K562 (cell line): Measurements from ENCODE around the gene MSS51. TPM values are rescaled to one million over a fixed set of nuclear protein-coding genes. Genes with fewer than 3 reads are reported as not detected.

Experiments
- ATAC-seq: fragments of 200-7000 bp; cut with Tn5 transposase; 3 replicates; pipeline ENCODE4 v1.9.1; 2020; ENCODE audit warnings: moderate library complexity
- BruUV-seq: library from RNA; stranded (reverse); fragments of 400-500 nt; replicated peaks from 2 replicates; lab custom pipeline; 2021; lab: Mats Ljungman, UMichigan
- CTCF ChIA-PET: fragments of 300-600 bp; formaldehyde crosslinking; extraction: SDS; loops from one replicate; lab custom pipeline; 2021; ENCODE audit warnings: low intra/inter-chr PET ratio; lab: Yijun Ruan, JAX
- POLR2A ChIA-PET: fragments of 300-600, 350-650 bp; sonication (Branson Sonifier 250); formaldehyde crosslinking; extraction: SDS; loops from one replicate; lab custom pipeline; 2021; ENCODE audit warnings: antibody characterized with exemption, inconsistent platforms; lab: Yijun Ruan, JAX
- DNase-seq, 4 experiments: peaks; one replicate each; pipeline versions ENCODE4 v3.0.0 to v3.0.0-alpha.2; 2011 to 2018; ENCODE audit warnings: low spot score in 3 of 4, mixed read lengths in 3 of 4; ENCODE audit errors: extremely low read depth in 1 of 4
- FAIRE-seq: peaks from 2 replicates; lab custom pipeline; 2011; peaks lifted over from hg19 to GRCh38; lab: Jason Lieb, UNC
- H2AFZ ChIP-seq: 2 replicates; pipeline ENCODE4 v1.6.0; 2011; ENCODE audit warnings: low read depth, low read length, control low read depth, inconsistent platforms
- H3K27ac ChIP-seq: fragments of 200-600 bp; 3 replicates; pipeline ENCODE4 v1.8.0; 2011; ENCODE audit warnings: low read depth, mild to moderate bottlenecking, control low read depth, inconsistent platforms, low read length, moderate library complexity, mixed read lengths; ENCODE audit errors: extremely low read depth
- H3K27me3 ChIP-seq, 2 experiments: fragments of 300-600 bp in 1 of 2; 2 replicates in 1 of 2; 3 replicates in 1 of 2; pipeline versions ENCODE4 v1.6.0 to v1.8.0; 2011; ENCODE audit warnings: inconsistent platforms in 2 of 2, low read length in 2 of 2, mild to moderate bottlenecking in 1 of 2, mixed read lengths in 1 of 2, moderate library complexity in 1 of 2; ENCODE audit not compliant: control insufficient read depth in 2 of 2, insufficient read depth in 2 of 2
- H3K36me3 ChIP-seq: fragments of 300-600 bp; 3 replicates; pipeline ENCODE4 v1.8.0; 2011; ENCODE audit warnings: mild to moderate bottlenecking, low read length, inconsistent platforms; ENCODE audit not compliant: control insufficient read depth, insufficient read depth
- H3K4me1 ChIP-seq, 2 experiments: fragments of 200-600 bp in 1 of 2; replicated peaks in 1 of 2; 2 replicates in 1 of 2; 3 replicates in 1 of 2; pipeline versions ENCODE4 v1.5.1 to v1.8.0; 2011; ENCODE audit warnings: inconsistent platforms in 2 of 2, low read length in 2 of 2, mild to moderate bottlenecking in 1 of 2, mixed read lengths in 1 of 2, moderate library complexity in 1 of 2; ENCODE audit not compliant: control insufficient read depth in 2 of 2, insufficient read depth in 2 of 2
- H3K4me2 ChIP-seq: 2 replicates; pipeline ENCODE4 v1.6.1; 2011; ENCODE audit warnings: low read length, control low read depth, inconsistent platforms, mixed read lengths; ENCODE audit not compliant: insufficient read depth
- H3K4me3 ChIP-seq: fragments of 200-600 bp; sonication (generic), shearing (Covaris generic); 2 replicates; pipeline ENCODE4 v1.5.1; 2016; ENCODE audit warnings: control low read depth, inconsistent platforms
- H3K79me2 ChIP-seq: fragments of 200-600 bp; 3 replicates; pipeline ENCODE4 v1.8.0; 2011; ENCODE audit warnings: low read length, inconsistent platforms; ENCODE audit not compliant: control insufficient read depth, insufficient read depth
- H3K9ac ChIP-seq, 2 experiments: 2 replicates each; pipeline versions ENCODE4 v1.6.0 to v1.6.1; 2011; ENCODE audit warnings: low read depth in 2 of 2, low read length in 2 of 2, control low read depth in 1 of 2, inconsistent platforms in 1 of 2, mild to moderate bottlenecking in 1 of 2, mixed read lengths in 1 of 2; ENCODE audit not compliant: insufficient read depth in 1 of 2
- H3K9me1 ChIP-seq: one replicate; pipeline ENCODE4 v1.6.0; 2011; ENCODE audit warnings: inconsistent platforms, mild to moderate bottlenecking, low read length, moderate library complexity; ENCODE audit not compliant: control insufficient read depth, insufficient read depth
- H3K9me3 ChIP-seq: replicated peaks from 2 replicates; pipeline ENCODE4 v1.5.1; 2011; ENCODE audit warnings: low read depth, low read length, inconsistent platforms; ENCODE audit not compliant: control insufficient read depth, insufficient read depth
- H4K20me1 ChIP-seq: replicated peaks from 2 replicates; pipeline ENCODE4 v1.6.1; 2011; ENCODE audit warnings: low read length, inconsistent platforms, mixed read lengths; ENCODE audit not compliant: control insufficient read depth, insufficient read depth
- CEBPG ChIP-seq, 3 experiments: fragments of 200-800 bp in 1 of 3; sonication (Bioruptor generic) in 1 of 3; sonication (generic) in 1 of 3; formaldehyde crosslinking in 1 of 3; IDR thresholded peaks in 2 of 3; conservative IDR thresholded peaks in 1 of 3; 2 replicates each; pipeline versions ENCODE4 v1.6.1 to v1.8.0; 2016 to 2022; ENCODE audit warnings: missing compliant biosample characterization in 2 of 3, missing genetic modification characterization in 2 of 3, mild to moderate bottlenecking in 1 of 3, missing genetic modification reagents in 1 of 3
- FIP1L1 ChIP-seq: fragments of 200-400 bp; formaldehyde crosslinking; IDR thresholded peaks from 2 replicates; pipeline ENCODE4 v1.6.1; 2018; ENCODE audit warnings: mild to moderate bottlenecking, low read depth, low read length; ENCODE audit not compliant: poor library complexity, severe bottlenecking
- NR1H2 ChIP-seq: sonication (generic); formaldehyde crosslinking; IDR thresholded peaks from 2 replicates; pipeline ENCODE4 v1.4.0; 2020; ENCODE audit warnings: mild to moderate bottlenecking, missing genetic modification reagents
- SPI1 ChIP-seq: IDR thresholded peaks from 2 replicates; pipeline ENCODE4 v1.6.1; 2011; ENCODE audit warnings: low read depth, low read length, control low read depth, borderline replicate concordance
- SRF ChIP-seq, 2 experiments: fragments of 250-450, 450-650 bp in 1 of 2; sonication (Bioruptor Pico) in 1 of 2; sonication (generic) in 1 of 2; formaldehyde crosslinking; IDR thresholded peaks; 2 replicates each; pipeline versions ENCODE4 v1.5.0 to v1.5.1; 2020 to 2022; ENCODE audit warnings: mild to moderate bottlenecking in 1 of 2, missing genetic modification reagents in 1 of 2
- ZNF431 ChIP-seq: sonication (generic); formaldehyde crosslinking; IDR thresholded peaks from 2 replicates; pipeline ENCODE4 v1.8.0; 2022; ENCODE audit warnings: mild to moderate bottlenecking, missing genetic modification reagents
- ZNF584 ChIP-seq: fragments of 200-800 bp; sonication (Bioruptor generic); IDR thresholded peaks from 2 replicates; pipeline ENCODE4 v1.6.1; 2016; ENCODE audit warnings: low read depth, mild to moderate bottlenecking, missing genetic modification characterization, missing compliant biosample characterization
- WGBS: fragments of 100-300 bp; shearing (Covaris generic); methylation state at CpG from one replicate; pipeline ENCODE4 v1.1.6; 2016; ENCODE audit warnings: low coverage, mixed read lengths; ENCODE audit not compliant: insufficient coverage; ENCODE audit errors: missing lambda C conversion rate; 5-methylcytosine and 5-hydroxymethylcytosine counted together
- in situ Hi-C: fragments of 300-500 bp; cut with MboI; formaldehyde crosslinking; loops from 4 replicates; pipeline ENCODE4 v1.15.0; 2018; ENCODE audit warnings: inconsistent platforms, mixed read lengths
- intact Hi-C: fragments of 100-400 bp; cut with micrococcal nuclease; formaldehyde crosslinking; loops from 2 replicates; pipeline ENCODE4 v1.14.2; 2022
- polyA plus RNA-seq, 8 experiments: library from polyadenylated mRNA; depleted of rRNA in 4 of 8; stranded (reverse) in 5 of 8; unstranded in 3 of 8; fragments of >200 nt; fragmentation: Nextera tagmentation in 2 of 8; fragmentation: Illumina TruSeq in 1 of 8; extraction: Ambion mirVana in 2 of 8; extraction: Trizol in 1 of 8; gene quantifications; 2 replicates each; pipeline versions ENCODE4 v1.2.1 to v1.2.3, GENCODE V29; 2011 to 2014; ENCODE audit warnings: inconsistent platforms in 1 of 8, missing spikeins in 1 of 8
- total RNA-seq, 7 experiments: library from RNA; depleted of rRNA in 6 of 7; stranded (reverse); fragments of >200 nt in 6 of 7; fragmentation: Illumina TruSeq in 2 of 7; extraction: Trizol in 2 of 7; gene quantifications; 2 replicates each; pipeline versions ENCODE4 v1.2.1 to v1.2.3, GENCODE V29; 2011 to 2021; ENCODE audit warnings: low replicate concordance in 1 of 7
- TF ChIP-seq, protein P1 (sequence below): fragments of 450-650 bp; formaldehyde crosslinking; IDR thresholded peaks from 2 replicates; pipeline ENCODE4 v1.4.0; 2020; ENCODE audit warnings: mild to moderate bottlenecking, moderate library complexity
- TF ChIP-seq, protein P2 (sequence below): fragments of 250-450 bp; sonication (Bioruptor Pico); IDR thresholded peaks from 2 replicates; pipeline ENCODE4 v1.4.0; 2020; ENCODE audit warnings: mild to moderate bottlenecking, moderate library complexity
- TF ChIP-seq, protein P3 (sequence below): sonication (generic); formaldehyde crosslinking; IDR thresholded peaks from 2 replicates; pipeline ENCODE4 v1.8.1; 2023; ENCODE audit warnings: mild to moderate bottlenecking, missing genetic modification reagents
- TF ChIP-seq, protein P4 (sequence below): fragments of 250-450 bp; sonication (Bioruptor Pico); IDR thresholded peaks from 2 replicates; pipeline ENCODE4 v1.5.1; 2021; ENCODE audit warnings: mild to moderate bottlenecking

Gene MSS51
- total and polyA plus RNA-seq, 9 of the 15 experiments (the other 6 are each of a cell fraction or from before 2014, with no cell fraction given) = 0.28 to 1.8 (median 1.2) TPM

DNA sequence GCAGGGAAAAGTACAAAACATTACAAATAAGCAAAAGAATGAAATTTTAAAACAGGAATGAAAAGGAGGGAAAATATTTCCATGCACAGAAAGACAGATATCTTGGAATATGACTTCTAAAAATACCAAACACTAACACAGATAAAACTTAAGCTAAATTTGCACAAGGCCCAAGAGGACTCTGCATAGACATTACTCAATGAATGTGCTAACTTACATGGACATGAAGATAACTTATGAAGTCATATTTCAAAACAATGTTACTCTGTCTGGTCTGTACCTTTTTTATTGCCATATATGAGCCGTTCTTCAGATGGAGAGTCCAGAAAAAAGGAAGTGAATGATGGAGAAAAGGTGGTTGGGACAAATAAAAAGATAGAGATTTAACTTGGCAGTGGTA lies 15.0 kb upstream of the MSS51 start:
- in situ Hi-C loops = no loop called here
- Histone ChIP-seq H3K27ac (no peak overlapping the region), H3K36me3 (peaks cover 11% of the 10 kb centered on the region; the same call in 1 of the 3 replicates), H3K9ac (no peak overlapping the region)
- peak; percentile 40 for FAIRE-seq
- BruUV-seq = no TSS peak
- CTCF ChIA-PET = no interaction called here
- peak in 1 of 2 experiments; percentile 48; a peak in 1 of 4 replicates for TF ChIP-seq SRF (CRISPR knock-in tag; IDR thresholded peaks at IDR 0.05)
- no peak for TF ChIP-seq CEBPG (CRISPR knock-in tag; IDR thresholded peaks at IDR 0.05)
- TF ChIP-seq CEBPG (tag; conservative IDR thresholded peaks at IDR 0.05 in 1 of 2, IDR thresholded peaks at IDR 0.05 in 1 of 2) = 0 out of 4 replicates have a peak, but pooled peaks of 1 of the 2 experiments have one; percentile 39
- TF ChIP-seq, protein P1, sequence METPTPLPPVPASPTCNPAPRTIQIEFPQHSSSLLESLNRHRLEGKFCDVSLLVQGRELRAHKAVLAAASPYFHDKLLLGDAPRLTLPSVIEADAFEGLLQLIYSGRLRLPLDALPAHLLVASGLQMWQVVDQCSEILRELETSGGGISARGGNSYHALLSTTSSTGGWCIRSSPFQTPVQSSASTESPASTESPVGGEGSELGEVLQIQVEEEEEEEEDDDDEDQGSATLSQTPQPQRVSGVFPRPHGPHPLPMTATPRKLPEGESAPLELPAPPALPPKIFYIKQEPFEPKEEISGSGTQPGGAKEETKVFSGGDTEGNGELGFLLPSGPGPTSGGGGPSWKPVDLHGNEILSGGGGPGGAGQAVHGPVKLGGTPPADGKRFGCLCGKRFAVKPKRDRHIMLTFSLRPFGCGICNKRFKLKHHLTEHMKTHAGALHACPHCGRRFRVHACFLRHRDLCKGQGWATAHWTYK (CRISPR knock-in tag) = no peak
- TF ChIP-seq, protein P2, sequence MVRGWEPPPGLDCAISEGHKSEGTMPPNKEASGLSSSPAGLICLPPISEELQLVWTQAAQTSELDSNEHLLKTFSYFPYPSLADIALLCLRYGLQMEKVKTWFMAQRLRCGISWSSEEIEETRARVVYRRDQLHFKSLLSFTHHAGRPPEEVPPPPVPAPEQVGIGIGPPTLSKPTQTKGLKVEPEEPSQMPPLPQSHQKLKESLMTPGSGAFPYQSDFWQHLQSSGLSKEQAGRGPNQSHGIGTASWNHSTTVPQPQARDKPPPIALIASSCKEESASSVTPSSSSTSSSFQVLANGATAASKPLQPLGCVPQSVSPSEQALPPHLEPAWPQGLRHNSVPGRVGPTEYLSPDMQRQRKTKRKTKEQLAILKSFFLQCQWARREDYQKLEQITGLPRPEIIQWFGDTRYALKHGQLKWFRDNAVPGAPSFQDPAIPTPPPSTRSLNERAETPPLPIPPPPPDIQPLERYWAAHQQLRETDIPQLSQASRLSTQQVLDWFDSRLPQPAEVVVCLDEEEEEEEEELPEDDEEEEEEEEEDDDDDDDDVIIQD (CRISPR knock-in tag) = no peak
- no peak for TF ChIP-seq NR1H2 (CRISPR knock-in tag)
- TF ChIP-seq SPI1 = peak; percentile 49; the same call in 1 of the 2 replicates
- no peak for TF ChIP-seq ZNF431 (CRISPR knock-in tag)
- no peak for TF ChIP-seq ZNF584 (CRISPR knock-in tag)
- TF ChIP-seq, protein P3, sequence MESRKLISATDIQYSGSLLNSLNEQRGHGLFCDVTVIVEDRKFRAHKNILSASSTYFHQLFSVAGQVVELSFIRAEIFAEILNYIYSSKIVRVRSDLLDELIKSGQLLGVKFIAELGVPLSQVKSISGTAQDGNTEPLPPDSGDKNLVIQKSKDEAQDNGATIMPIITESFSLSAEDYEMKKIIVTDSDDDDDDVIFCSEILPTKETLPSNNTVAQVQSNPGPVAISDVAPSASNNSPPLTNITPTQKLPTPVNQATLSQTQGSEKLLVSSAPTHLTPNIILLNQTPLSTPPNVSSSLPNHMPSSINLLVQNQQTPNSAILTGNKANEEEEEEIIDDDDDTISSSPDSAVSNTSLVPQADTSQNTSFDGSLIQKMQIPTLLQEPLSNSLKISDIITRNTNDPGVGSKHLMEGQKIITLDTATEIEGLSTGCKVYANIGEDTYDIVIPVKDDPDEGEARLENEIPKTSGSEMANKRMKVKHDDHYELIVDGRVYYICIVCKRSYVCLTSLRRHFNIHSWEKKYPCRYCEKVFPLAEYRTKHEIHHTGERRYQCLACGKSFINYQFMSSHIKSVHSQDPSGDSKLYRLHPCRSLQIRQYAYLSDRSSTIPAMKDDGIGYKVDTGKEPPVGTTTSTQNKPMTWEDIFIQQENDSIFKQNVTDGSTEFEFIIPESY (CRISPR knock-in tag) = no peak
- TF ChIP-seq, protein P4, sequence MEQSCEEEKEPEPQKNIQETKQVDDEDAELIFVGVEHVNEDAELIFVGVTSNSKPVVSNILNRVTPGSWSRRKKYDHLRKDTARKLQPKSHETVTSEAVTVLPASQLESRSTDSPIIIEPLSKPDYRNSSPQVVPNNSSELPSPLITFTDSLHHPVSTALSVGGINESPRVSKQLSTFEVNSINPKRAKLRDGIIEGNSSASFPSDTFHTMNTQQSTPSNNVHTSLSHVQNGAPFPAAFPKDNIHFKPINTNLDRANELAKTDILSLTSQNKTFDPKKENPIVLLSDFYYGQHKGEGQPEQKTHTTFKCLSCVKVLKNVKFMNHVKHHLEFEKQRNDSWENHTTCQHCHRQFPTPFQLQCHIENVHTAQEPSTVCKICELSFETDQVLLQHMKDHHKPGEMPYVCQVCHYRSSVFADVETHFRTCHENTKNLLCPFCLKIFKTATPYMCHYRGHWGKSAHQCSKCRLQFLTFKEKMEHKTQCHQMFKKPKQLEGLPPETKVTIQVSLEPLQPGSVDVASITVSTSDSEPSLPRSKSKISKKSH (CRISPR knock-in tag) = no peak
- no peak for TF ChIP-seq FIP1L1
- TF ChIP-seq, all 486 proteins: peak for 3
- Histone ChIP-seq H3K9me3 (no peaks in the 10 kb centered on the region), H3K4me2 (no peak overlapping the region), H3K27me3 (no peaks in the 10 kb centered on the region), H3K4me3 (no peak overlapping the region), H3K4me1 (no peaks in the 10 kb centered on the region; a peak in 1 of 5 replicates), H2AFZ (no peak overlapping the region), H3K79me2 (no peaks in the 10 kb centered on the region), H3K9me1 (no peaks in the 10 kb centered on the region), H4K20me1 (no peaks in the 10 kb centered on the region)
- ATAC-seq (no peak), DNase-seq (no peak)
- POLR2A ChIA-PET = no interaction called here
- intact Hi-C loops = no loop called here
- 21% methylated on average over 1 of the region's 1 CpG for WGBS
